Stomach (tissue), 4 donors: ENCODE measurements around the gene PYCR2.

Experiments used
- EP300 ChIP-seq: sonication (generic); formaldehyde crosslinking; IDR thresholded peaks from one replicate; pipeline ENCODE4 v1.6.1; 2017; ENCODE audit warnings: antibody characterized with exemption
- POLR2A ChIP-seq, 4 donors: fragments of 450-650 bp; IDR thresholded peaks; one replicate each; pipeline ENCODE4 v1.6.1; 2016; ENCODE audit warnings: antibody characterized with exemption in 4 of 4, control low read depth in 2 of 4, mild to moderate bottlenecking in 1 of 4, moderate library complexity in 1 of 4
- TF ChIP-seq, protein P1 (sequence below), 7 experiments: fragments of 450-650 bp in 4 of 7; fragments of 200-600 bp in 3 of 7; sonication (generic) in 3 of 7; IDR thresholded peaks; one replicate each; pipeline ENCODE4 v1.5.1; 2016 to 2019; ENCODE audit warnings: antibody characterized with exemption in 7 of 7, control low read depth in 2 of 7, mild to moderate bottlenecking in 1 of 7

DNA sequence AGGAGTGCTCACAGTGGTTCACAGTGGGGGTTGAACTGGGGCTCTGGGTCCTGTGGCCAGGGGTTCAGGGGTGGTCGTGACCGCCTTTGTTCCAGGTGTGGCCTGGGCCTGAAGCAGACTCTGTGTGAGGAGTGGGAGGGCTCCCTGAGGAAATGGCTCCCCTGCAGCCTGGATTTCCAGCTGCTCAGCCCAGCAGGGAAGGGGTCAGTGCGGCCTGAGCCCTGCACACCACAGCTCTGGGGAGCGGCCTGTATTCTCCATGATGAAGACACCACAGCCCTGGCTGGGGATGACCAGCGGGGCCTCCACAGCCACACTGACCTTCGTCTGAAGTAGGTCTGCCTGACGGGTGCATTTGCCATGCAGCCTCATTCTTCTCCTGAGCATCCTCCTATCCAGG, 16.7 kb downstream of the PYCR2 start:
- TF ChIP-seq, protein P1, sequence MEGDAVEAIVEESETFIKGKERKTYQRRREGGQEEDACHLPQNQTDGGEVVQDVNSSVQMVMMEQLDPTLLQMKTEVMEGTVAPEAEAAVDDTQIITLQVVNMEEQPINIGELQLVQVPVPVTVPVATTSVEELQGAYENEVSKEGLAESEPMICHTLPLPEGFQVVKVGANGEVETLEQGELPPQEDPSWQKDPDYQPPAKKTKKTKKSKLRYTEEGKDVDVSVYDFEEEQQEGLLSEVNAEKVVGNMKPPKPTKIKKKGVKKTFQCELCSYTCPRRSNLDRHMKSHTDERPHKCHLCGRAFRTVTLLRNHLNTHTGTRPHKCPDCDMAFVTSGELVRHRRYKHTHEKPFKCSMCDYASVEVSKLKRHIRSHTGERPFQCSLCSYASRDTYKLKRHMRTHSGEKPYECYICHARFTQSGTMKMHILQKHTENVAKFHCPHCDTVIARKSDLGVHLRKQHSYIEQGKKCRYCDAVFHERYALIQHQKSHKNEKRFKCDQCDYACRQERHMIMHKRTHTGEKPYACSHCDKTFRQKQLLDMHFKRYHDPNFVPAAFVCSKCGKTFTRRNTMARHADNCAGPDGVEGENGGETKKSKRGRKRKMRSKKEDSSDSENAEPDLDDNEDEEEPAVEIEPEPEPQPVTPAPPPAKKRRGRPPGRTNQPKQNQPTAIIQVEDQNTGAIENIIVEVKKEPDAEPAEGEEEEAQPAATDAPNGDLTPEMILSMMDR (IDR thresholded peaks at IDR 0.05): no peak
- TF ChIP-seq POLR2A (IDR thresholded peaks at IDR 0.05): no peak
- no peak for TF ChIP-seq EP300
